ENCODE data around the gene P2RY11.

P2RY11 gene

GRCh38 chr19:10110972-10111317 is 548 bp upstream of the P2RY11 start:
- no peak overlapping the region for H3K9ac ChIP-seq (ENCODE audit: low read depth, low read length, poor library complexity, severe bottlenecking)
- peaks cover 8% of the 10 kb centered on the region for H3K4me1 ChIP-seq (ENCODE audit: insufficient read depth, low read length, poor library complexity, severe bottlenecking)
- no peaks in the 10 kb centered on the region for H3K27me3 ChIP-seq (ENCODE audit: insufficient read depth, low read length, poor library complexity, severe bottlenecking)
- no peaks in the 10 kb centered on the region for H3K9me2 ChIP-seq (replicated peaks; ENCODE audit: low read depth, low read length)
- peak overlapping the region; percentile 2 for H3K4me2 ChIP-seq (ENCODE audit: low read depth, low read length, poor library complexity, severe bottlenecking)
- H3F3A ChIP-seq (ENCODE audit: low read depth), result peaks cover 6% of the 10 kb centered on the region; the same call in 1 of the 2 replicates
- TF ChIP-seq EZH2phosphoT487 (IDR thresholded peaks at IDR 0.05; ENCODE audit: borderline replicate concordance) (no peak), CTCF (conservative IDR thresholded peaks at IDR 0.05; ENCODE audit: low read length) (no peak)
- H4K20me1 ChIP-seq (ENCODE audit: insufficient read depth, low read length, poor library complexity, severe bottlenecking), result peaks cover 58% of the 10 kb centered on the region
- H3K36me3 ChIP-seq (ENCODE audit: insufficient read depth, low read length), result peaks cover 51% of the 10 kb centered on the region; the same call in 1 of the 2 replicates
- H2AFZ ChIP-seq (ENCODE audit: low read length), result no peak overlapping the region
- no peak overlapping the region for H3K4me3 ChIP-seq (ENCODE audit: low read length, poor library complexity, severe bottlenecking)
- H3K79me2 ChIP-seq (ENCODE audit: insufficient read depth, low read length), result peaks cover 51% of the 10 kb centered on the region
- H3K9me3 ChIP-seq (ENCODE audit: insufficient read depth, low read depth, low read length), result no peaks in the 10 kb centered on the region

- H4K20me1 ChIP-seq (ENCODE audit: insufficient read depth, low read length, poor library complexity, severe bottlenecking), result peaks cover 62% of the 10 kb centered on the region
- no peaks in the 10 kb centered on the region for H3K9me2 ChIP-seq (replicated peaks; ENCODE audit: low read depth, low read length)
- H3K9ac ChIP-seq (ENCODE audit: low read depth, low read length, poor library complexity, severe bottlenecking), result no peak overlapping the region
- no peak overlapping the region for H3K4me3 ChIP-seq (ENCODE audit: low read length, poor library complexity, severe bottlenecking)
- no peak overlapping the region for H3K4me2 ChIP-seq (ENCODE audit: low read depth, low read length, poor library complexity, severe bottlenecking)
- no peaks in the 10 kb centered on the region for H3K27me3 ChIP-seq (ENCODE audit: insufficient read depth, low read length, poor library complexity, severe bottlenecking)
- no peaks in the 10 kb centered on the region for H3K9me3 ChIP-seq (ENCODE audit: insufficient read depth, low read depth, low read length)
- H2AFZ ChIP-seq (ENCODE audit: low read length), result no peak overlapping the region
- H3K36me3 ChIP-seq (ENCODE audit: insufficient read depth, low read length), result peaks cover 59% of the 10 kb centered on the region; the same call in 1 of the 2 replicates
- H3K79me2 ChIP-seq (ENCODE audit: insufficient read depth, low read length), result peaks cover 54% of the 10 kb centered on the region
- H3F3A ChIP-seq (ENCODE audit: low read depth), result peaks cover 6% of the 10 kb centered on the region; the same call in 1 of the 2 replicates
- no peak for TF ChIP-seq CTCF (conservative IDR thresholded peaks at IDR 0.05; ENCODE audit: low read length)
- TF ChIP-seq EZH2phosphoT487 (IDR thresholded peaks at IDR 0.05; ENCODE audit: borderline replicate concordance), result no peak
- peaks cover 3% of the 10 kb centered on the region for H3K4me1 ChIP-seq (ENCODE audit: insufficient read depth, low read length, poor library complexity, severe bottlenecking)
These were observed 706 bp downstream of the P2RY11 start for GRCh38 chr19:10112037-10112761.

- H3K36me3 ChIP-seq (ENCODE audit: insufficient read depth, low read length), result peaks cover 50% of the 10 kb centered on the region; the same call in 1 of the 2 replicates
- H3K9me3 ChIP-seq (ENCODE audit: insufficient read depth, low read depth, low read length), result no peaks in the 10 kb centered on the region
- H3K9ac ChIP-seq (ENCODE audit: low read depth, low read length, poor library complexity, severe bottlenecking), result no peak overlapping the region
- H3K9me2 ChIP-seq (replicated peaks; ENCODE audit: low read depth, low read length), result no peaks in the 10 kb centered on the region
- H4K20me1 ChIP-seq (ENCODE audit: insufficient read depth, low read length, poor library complexity, severe bottlenecking), result peaks cover 62% of the 10 kb centered on the region
- TF ChIP-seq CTCF (conservative IDR thresholded peaks at IDR 0.05; ENCODE audit: low read length), result peak; percentile 49
- TF ChIP-seq EZH2phosphoT487 (IDR thresholded peaks at IDR 0.05; ENCODE audit: borderline replicate concordance), result no peak
- no peak overlapping the region for H3K4me3 ChIP-seq (ENCODE audit: low read length, poor library complexity, severe bottlenecking)
- no peak overlapping the region for H2AFZ ChIP-seq (ENCODE audit: low read length)
- H3K79me2 ChIP-seq (ENCODE audit: insufficient read depth, low read length), result peaks cover 52% of the 10 kb centered on the region
- no peaks in the 10 kb centered on the region for H3K27me3 ChIP-seq (ENCODE audit: insufficient read depth, low read length, poor library complexity, severe bottlenecking)
- peaks cover 7% of the 10 kb centered on the region for H3K4me1 ChIP-seq (ENCODE audit: insufficient read depth, low read length, poor library complexity, severe bottlenecking)
- H3F3A ChIP-seq (ENCODE audit: low read depth), result peaks cover 6% of the 10 kb centered on the region; the same call in 1 of the 2 replicates
- H3K4me2 ChIP-seq (ENCODE audit: low read depth, low read length, poor library complexity, severe bottlenecking), result no peak overlapping the region
These were observed 1.6 kb downstream of the P2RY11 start for GRCh38 chr19:10112895-10113591.

Data from Loucy (cell line).